ENCODE data around the gene ATP6V0D1. TPM values are rescaled to one million over a fixed set of nuclear protein-coding genes. Genes with fewer than 3 reads are reported as not detected.

ATP6V0D1 gene
- total RNA-seq, 2 donors from 2014 or later = 53.7 to 102 TPM

DNA sequence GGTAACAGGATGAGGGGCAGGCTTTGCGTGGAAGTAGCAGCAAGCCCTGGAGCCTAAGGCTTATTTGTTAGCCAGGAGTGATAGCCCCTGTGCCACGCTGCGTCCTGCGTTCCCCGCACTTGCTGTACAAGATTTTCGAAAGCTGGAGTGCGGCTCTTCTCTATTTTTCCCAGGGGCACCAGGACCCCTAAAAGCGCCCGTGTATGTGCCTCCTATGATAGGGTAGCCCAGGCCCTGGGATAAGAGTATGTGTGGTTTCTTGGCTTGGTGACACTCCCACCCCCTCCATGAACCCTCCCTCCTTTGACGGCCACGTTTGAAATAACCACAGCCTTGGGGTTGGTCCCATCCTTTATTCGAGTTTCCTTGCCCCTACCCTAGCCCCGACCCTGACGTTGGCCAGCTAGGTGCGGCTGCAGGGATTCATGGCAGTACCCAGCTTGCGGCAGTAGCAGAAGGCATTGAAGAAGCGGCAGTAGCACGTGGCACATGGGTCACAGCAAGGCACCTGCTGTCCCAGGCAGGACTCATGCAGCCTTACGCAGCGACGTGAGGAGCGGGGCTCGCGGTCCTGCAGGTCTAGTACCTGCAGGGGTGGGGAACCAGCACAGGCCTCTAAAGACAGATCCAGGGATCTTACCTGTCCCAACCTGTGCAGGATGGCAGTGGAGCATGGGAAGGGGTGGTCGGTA is 1.4 kb upstream of the ATP6V0D1 start:
- Histone ChIP-seq H3K36me3 (replicated peaks in 1 of 2; ENCODE audit: insufficient read depth in 1 of 2, low read depth in 2 of 2) (no peaks in the 10 kb centered on the region), H3K27me3 (no peaks in the 10 kb centered on the region), H3K9me3 (no peaks in the 10 kb centered on the region), H3K27ac (peak overlapping the region in 3 of 4 donors; percentile 56 to 98 (median 93)), H3K4me1 (peaks cover 50% of the 10 kb centered on the region), H3K4me3 (no peak overlapping the region)
- TF ChIP-seq, protein P1, sequence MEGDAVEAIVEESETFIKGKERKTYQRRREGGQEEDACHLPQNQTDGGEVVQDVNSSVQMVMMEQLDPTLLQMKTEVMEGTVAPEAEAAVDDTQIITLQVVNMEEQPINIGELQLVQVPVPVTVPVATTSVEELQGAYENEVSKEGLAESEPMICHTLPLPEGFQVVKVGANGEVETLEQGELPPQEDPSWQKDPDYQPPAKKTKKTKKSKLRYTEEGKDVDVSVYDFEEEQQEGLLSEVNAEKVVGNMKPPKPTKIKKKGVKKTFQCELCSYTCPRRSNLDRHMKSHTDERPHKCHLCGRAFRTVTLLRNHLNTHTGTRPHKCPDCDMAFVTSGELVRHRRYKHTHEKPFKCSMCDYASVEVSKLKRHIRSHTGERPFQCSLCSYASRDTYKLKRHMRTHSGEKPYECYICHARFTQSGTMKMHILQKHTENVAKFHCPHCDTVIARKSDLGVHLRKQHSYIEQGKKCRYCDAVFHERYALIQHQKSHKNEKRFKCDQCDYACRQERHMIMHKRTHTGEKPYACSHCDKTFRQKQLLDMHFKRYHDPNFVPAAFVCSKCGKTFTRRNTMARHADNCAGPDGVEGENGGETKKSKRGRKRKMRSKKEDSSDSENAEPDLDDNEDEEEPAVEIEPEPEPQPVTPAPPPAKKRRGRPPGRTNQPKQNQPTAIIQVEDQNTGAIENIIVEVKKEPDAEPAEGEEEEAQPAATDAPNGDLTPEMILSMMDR (IDR thresholded peaks at IDR 0.05) = no peak
- no peak for TF ChIP-seq POLR2A (IDR thresholded peaks at IDR 0.05)
- no peak for DNase-seq
- intact Hi-C loops (cut with DNase I) = no loop called here
- 75 to 88% methylated on average over 25 of the region's 25 CpGs for WGBS, 2 donors
- ATAC-seq = no peak

DNA sequence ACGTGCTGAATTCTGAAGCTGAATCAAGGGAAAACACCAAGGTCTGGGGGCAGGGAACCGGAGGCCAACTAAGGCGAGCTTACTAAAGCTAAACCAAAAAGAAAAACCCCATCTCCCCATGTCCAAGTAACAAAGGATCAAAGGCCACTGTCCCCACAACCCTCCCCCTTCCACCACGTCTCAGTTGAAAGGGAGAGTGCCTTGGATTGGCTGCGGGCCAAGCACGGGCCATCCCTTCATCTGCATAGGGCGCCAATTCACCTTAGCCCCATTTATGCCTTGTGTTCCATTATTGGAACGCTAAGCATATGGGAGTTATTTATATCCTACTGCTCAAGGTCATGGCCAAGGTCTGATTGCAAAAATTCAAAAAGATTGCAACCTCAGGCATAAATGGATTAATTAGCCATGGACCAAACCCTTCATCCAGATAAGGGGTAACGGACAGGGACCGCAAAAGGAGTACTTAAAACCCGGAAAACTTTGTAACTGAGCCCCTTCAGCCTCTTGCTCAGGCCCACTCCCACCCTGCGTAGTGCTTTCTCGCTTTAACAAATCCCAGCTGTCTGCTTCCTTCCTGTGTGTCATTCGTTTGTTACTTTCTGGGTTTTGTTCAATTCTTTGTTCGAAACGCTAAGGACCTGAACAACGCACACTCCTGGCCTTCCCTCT is 740 bp upstream of the ATP6V0D1 start:
- WGBS, 2 donors = 11 to 19% methylated on average over 17 of the region's 17 CpGs
- Histone ChIP-seq H3K4me3 (peak overlapping the region in 1 of 2 donors; percentile 3), H3K9me3 (no peaks in the 10 kb centered on the region), H3K4me1 (peaks cover 57% of the 10 kb centered on the region), H3K27ac (peak overlapping the region in 3 of 4 donors; percentile 56 to 98 (median 93)), H3K36me3 (replicated peaks in 1 of 2; ENCODE audit: insufficient read depth in 1 of 2, low read depth in 2 of 2) (no peaks in the 10 kb centered on the region), H3K27me3 (no peaks in the 10 kb centered on the region)
- peak; percentile 0 for ATAC-seq
- intact Hi-C loops (cut with DNase I) = no loop called here
- DNase-seq = peak; percentile 43 to 61 (median 56)
- TF ChIP-seq, protein P1 (IDR thresholded peaks at IDR 0.05) = no peak
- no peak for TF ChIP-seq POLR2A (IDR thresholded peaks at IDR 0.05)

DNA sequence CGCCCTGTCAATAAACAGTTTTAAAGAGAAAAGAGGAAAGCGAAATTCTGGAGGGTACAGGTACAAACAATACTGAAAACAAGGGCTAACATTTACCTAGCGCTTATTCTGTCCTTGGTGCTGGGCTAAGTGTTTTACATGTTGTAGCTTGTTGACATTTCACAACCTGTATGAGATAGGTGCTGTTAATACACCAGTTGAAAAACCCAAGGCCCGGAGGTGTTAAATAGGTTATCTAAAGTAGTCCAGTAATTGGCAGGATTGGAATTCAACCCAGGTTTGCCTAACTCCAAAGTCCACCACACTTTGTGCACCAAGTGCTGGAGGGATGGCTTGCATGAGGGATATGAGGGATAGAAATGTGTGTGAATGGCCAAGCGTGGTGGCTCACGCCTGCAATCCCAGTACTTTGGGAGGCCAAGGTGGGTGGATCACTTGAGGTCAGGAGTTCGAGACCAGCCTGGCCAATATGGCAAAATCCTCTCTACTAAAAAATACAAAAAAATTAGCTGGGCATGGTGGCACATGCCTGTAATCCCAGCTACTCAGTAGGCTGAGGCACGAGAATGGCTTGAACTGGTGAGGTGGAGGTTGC is 2.9 kb downstream of the ATP6V0D1 start:
- DNase-seq (peak in 3 of 4 donors; percentile 45 to 75 (median 61)), ATAC-seq (peak; percentile 33)
- H3K27ac ChIP-seq = peak overlapping the region; percentile 61 to 76 (median 68)
- H3K4me1 ChIP-seq = peaks cover 80% of the 10 kb centered on the region
- H3K36me3 ChIP-seq (replicated peaks in 1 of 2; ENCODE audit: insufficient read depth in 1 of 2, low read depth in 2 of 2) = no peaks in the 10 kb centered on the region
- no peaks in the 10 kb centered on the region for H3K9me3 ChIP-seq
- TF ChIP-seq, protein P1 (IDR thresholded peaks at IDR 0.05) = no peak
- no peak for TF ChIP-seq POLR2A (IDR thresholded peaks at IDR 0.05)
- intact Hi-C loops (cut with DNase I) = no loop called here
- no peak overlapping the region for H3K4me3 ChIP-seq
- WGBS, 2 donors = 44 to 46% methylated on average over 8 of the region's 8 CpGs
- no peaks in the 10 kb centered on the region for H3K27me3 ChIP-seq

DNA sequence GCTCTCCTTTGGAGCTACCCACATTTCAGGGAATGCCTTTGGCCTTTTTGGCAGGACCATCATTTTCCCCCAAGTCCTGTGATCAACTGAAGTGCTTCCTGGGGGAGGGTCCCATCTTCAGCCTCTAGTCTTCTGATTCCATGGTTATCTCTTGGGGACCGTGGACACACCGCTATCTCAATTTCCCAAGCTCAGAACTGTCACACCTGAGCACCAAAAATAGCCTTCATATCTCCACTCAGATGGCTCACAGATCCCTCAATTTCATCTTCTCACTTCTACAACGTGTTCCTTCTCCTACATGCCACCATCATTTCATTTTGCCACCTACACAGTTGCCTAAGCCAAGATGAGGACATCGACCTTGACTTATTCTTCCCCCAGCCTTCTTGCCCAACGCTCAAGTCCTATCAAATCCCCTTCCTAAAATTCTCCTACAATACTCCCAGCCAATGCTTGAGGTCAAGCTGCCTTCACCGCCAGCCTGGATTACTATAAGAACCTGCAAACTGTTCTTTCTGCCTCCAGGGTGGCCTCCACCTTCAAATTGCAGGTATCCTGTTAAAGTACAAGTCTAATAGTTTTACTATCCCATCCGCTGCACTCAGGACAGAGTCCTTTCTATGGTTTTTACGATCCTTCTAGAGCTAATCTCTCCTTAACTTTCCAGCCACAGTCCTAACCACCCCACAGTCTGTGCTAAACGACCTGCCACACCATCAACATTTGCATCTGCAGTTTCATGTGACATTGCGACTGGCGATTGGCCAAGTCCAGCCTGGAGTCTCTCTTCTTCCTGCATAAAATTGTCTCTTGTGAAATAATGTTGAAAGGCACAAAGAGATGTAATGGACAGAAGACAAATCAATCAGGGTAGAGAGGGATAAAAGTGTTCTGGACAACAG is 6.2 kb downstream of the ATP6V0D1 start:
- no peak overlapping the region for H3K27ac ChIP-seq
- intact Hi-C loops (cut with DNase I) = no loop called here
- no peak overlapping the region for H3K4me3 ChIP-seq
- H3K9me3 ChIP-seq = no peaks in the 10 kb centered on the region
- TF ChIP-seq, protein P1 (IDR thresholded peaks at IDR 0.05) = no peak
- no peak for TF ChIP-seq POLR2A (IDR thresholded peaks at IDR 0.05)
- 67 to 78% methylated on average over 11 of the region's 11 CpGs for WGBS, 2 donors
- peak in 1 of 4 donors; percentile 30 for DNase-seq
- no peaks in the 10 kb centered on the region for H3K36me3 ChIP-seq (replicated peaks in 1 of 2; ENCODE audit: insufficient read depth in 1 of 2, low read depth in 2 of 2)
- H3K4me1 ChIP-seq = peaks cover 79% of the 10 kb centered on the region
- H3K27me3 ChIP-seq = no peaks in the 10 kb centered on the region
- no peak for ATAC-seq
